Islet of Langerhans (tissue), 1 donor: Measurements from ENCODE around the gene TRPV5.

Source experiments
- FAIRE-seq: peaks from one replicate; lab custom pipeline; 2011; peaks lifted over from hg19 to GRCh38; lab: Jason Lieb, UNC

TRPV5 gene

GRCh38 chr7:142870147-142870559 lies 63.4 kb downstream of the TRPV5 start:
- FAIRE-seq = no peak

GRCh38 chr7:142869434-142869833 lies 64.1 kb downstream of the TRPV5 start:
- FAIRE-seq = no peak

DNA sequence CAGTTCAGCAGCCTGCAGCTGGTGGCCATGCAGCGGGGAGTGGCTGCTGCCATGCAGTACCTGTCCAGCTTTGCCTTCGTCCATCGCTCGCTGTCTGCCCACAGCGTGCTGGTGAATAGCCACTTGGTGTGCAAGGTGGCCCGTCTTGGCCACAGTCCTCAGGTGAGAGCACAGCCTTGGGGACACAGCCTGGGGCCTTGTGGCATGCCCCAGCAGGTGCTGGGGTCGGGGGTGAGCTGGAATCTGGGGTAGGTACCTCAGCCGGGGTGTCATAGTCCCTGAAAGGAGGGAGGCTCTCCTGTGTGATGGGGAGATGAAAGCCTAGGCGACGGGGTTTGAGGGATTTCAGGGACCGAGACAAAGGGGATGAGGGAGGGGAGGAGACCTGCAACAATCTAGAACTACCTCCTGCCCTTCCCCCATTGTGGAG lies 64.5 kb downstream of the TRPV5 start:
- FAIRE-seq = no peak

GRCh38 chr7:142868188-142868985 lies 65.2 kb downstream of the TRPV5 start:
- no peak for FAIRE-seq

- FAIRE-seq = no peak
Measured at GRCh38 chr7:142867398-142868187, 66.0 kb downstream of the TRPV5 start.

- no peak for FAIRE-seq
Measured at GRCh38 chr7:142867097-142867378, 66.5 kb downstream of the TRPV5 start.

- no peak for FAIRE-seq
Measured at GRCh38 chr7:142866361-142867096, 67.0 kb downstream of the TRPV5 start.

- FAIRE-seq = no peak
Measured at GRCh38 chr7:142865766-142866165, 67.8 kb downstream of the TRPV5 start.

GRCh38 chr7:142864980-142865747 lies 68.4 kb downstream of the TRPV5 start:
- FAIRE-seq = no peak

DNA sequence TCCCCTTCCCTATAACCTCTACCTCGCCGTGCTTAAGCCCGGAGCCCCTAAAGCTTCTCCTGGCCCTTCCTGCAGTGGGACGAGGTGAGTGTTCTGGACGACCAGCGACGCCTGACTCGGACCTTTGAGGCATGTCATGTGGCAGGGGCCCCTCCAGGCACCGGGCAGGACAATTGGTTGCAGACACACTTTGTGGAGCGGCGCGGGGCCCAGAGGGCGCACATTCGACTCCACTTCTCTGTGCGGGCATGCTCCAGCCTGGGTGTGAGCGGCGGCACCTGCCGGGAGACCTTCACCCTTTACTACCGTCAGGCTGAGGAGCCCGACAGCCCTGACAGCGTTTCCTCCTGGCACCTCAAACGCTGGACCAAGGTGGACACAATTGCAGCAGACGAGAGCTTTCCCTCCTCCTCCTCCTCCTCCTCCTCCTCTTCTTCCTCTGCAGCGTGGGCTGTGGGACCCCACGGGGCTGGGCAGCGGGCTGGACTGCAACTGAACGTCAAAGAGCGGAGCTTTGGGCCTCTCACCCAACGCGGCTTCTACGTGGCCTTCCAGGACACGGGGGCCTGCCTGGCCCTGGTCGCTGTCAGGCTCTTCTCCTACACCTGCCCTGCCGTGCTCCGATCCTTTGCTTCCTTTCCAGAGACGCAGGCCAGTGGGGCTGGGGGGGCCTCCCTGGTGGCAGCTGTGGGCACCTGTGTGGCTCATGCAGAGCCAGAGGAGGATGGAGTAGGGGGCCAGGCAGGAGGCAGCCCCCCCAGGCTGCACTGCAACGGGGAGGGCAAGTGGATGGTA lies 69.5 kb downstream of the TRPV5 start:
- FAIRE-seq = no peak

- FAIRE-seq = no peak
Measured at GRCh38 chr7:142862786-142863400, 70.7 kb downstream of the TRPV5 start.

GRCh38 chr7:142862351-142862750 lies 71.2 kb downstream of the TRPV5 start:
- FAIRE-seq = no peak

DNA sequence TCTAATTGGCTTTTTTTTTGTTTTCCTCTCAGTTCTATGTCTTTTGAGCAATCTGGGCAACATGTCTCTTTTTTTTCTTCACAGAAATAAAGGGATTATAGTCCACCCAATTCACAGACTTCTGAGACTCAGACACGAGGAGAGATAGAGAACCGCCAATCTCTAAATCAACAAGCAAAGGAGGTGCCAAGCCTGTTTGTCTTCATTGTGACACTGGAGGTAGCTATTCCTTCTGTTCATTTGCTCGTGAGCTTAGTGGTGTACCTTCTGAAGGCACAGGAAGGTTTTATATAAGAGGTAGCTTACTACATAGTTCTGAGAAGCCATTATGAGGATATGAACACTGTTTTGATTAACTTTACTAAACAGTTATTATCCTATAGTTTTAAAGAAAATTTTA lies 72.6 kb downstream of the TRPV5 start:
- FAIRE-seq = no peak

GRCh38 chr7:142859829-142860228 lies 73.7 kb downstream of the TRPV5 start:
- FAIRE-seq = no peak

GRCh38 chr7:142859411-142859810 lies 74.1 kb downstream of the TRPV5 start:
- FAIRE-seq = no peak
